Suprapubic skin (tissue), 4 donors: Measurements from ENCODE around the gene LGR4. TPM values are rescaled to one million over a fixed set of nuclear protein-coding genes. Genes with fewer than 3 reads are reported as not detected.
A peak's percentile ranks its signal among the peaks of the same experiment; 100 is the strongest.

Experiments
- DNase-seq, 2 donors: peaks; one replicate each; pipeline ENCODE4 v3.0.0-alpha.2; 2019; ENCODE audit warnings: low spot score in 2 of 2
- H3K27ac ChIP-seq: fragments of 200-600 bp; sonication (generic); one replicate; pipeline ENCODE4 v1.5.1; 2019
- H3K27me3 ChIP-seq: fragments of 200-600 bp; sonication (generic); one replicate; pipeline ENCODE4 v1.5.1; 2019
- H3K36me3 ChIP-seq: fragments of 200-600 bp; sonication (generic); one replicate; pipeline ENCODE4 v1.5.1; 2019
- H3K4me1 ChIP-seq: fragments of 200-600 bp; sonication (generic); one replicate; pipeline ENCODE4 v1.5.1; 2019
- H3K4me3 ChIP-seq: fragments of 200-600 bp; sonication (generic); one replicate; pipeline ENCODE4 v1.5.1; 2019; ENCODE audit warnings: mild to moderate bottlenecking
- H3K9me3 ChIP-seq: fragments of 200-600 bp; sonication (generic); one replicate; pipeline ENCODE4 v1.5.1; 2019
- EP300 ChIP-seq: sonication (generic); formaldehyde crosslinking; IDR thresholded peaks from one replicate; pipeline ENCODE4 v1.6.1; 2017; ENCODE audit warnings: antibody characterized with exemption
- POLR2A ChIP-seq, 2 donors: fragments of 450-650 bp; IDR thresholded peaks; one replicate each; pipeline ENCODE4 v1.6.1; 2017; ENCODE audit warnings: antibody characterized with exemption in 2 of 2, mild to moderate bottlenecking in 2 of 2, moderate library complexity in 2 of 2
- POLR2AphosphoS5 ChIP-seq, 3 donors: sonication (generic); formaldehyde crosslinking; IDR thresholded peaks; one replicate each; pipeline ENCODE4 v1.6.1; 2017; ENCODE audit warnings: antibody characterized with exemption in 3 of 3
- WGBS: methylation state at CpG from one replicate; pipeline ENCODE4 v1.1.5; 2018; 5-methylcytosine and 5-hydroxymethylcytosine counted together
- total RNA-seq, 4 donors: library from RNA; depleted of rRNA; stranded (reverse); fragments of >200 nt; gene quantifications; one replicate each; pipeline ENCODE4 v1.1.0, GENCODE V29; 2016
- TF ChIP-seq, protein P1 (sequence below), 2 donors: fragments of 200-600 bp in 1 of 2; fragments of 450-650 bp in 1 of 2; sonication (generic) in 1 of 2; IDR thresholded peaks; one replicate each; pipeline ENCODE4 v1.5.1; 2016 to 2019; ENCODE audit warnings: antibody characterized with exemption in 2 of 2, mild to moderate bottlenecking in 1 of 2, moderate library complexity in 1 of 2

The LGR4 gene
- total RNA-seq, 4 donors from 2014 or later: 54.7 to 143 (median 66.4) TPM

DNA sequence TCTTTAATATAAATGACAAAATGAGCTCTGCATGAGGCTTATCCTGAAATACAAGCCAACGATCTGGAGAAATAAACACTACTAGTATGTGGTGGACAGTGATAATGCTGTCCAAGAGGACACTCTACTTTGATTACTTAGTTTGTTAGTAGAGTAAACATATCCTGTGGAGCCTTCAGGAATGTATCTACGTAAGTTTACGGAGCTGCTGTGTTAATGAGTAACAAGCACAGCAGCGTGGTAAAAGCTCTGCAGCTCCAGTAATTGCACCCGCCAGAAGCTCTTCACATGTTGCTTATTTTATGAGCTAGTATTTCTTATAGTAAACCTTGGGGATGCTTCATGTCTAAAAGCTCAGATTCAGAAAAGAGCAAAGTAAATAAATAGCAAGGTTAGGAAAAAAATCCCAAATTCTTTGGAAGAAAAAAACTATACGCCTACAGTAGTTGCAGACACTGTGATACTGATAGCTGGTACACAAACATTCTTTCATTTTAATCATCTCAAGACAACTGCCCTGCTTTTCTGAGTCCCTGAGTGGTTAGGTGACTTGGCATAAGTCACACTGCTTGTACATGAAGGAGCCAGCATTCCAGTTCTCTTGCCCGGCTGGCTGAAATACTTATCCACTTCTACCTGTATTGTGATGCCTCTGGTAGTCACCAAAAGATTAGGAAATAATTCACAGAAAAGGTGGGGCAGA lies 76.9 kb downstream of the LGR4 start:
- H3K27ac ChIP-seq: peak overlapping the region; percentile 78
- WGBS: 59% methylated on average over 7 of the region's 7 CpGs
- TF ChIP-seq POLR2A (IDR thresholded peaks at IDR 0.05): no peak
- TF ChIP-seq, protein P1, sequence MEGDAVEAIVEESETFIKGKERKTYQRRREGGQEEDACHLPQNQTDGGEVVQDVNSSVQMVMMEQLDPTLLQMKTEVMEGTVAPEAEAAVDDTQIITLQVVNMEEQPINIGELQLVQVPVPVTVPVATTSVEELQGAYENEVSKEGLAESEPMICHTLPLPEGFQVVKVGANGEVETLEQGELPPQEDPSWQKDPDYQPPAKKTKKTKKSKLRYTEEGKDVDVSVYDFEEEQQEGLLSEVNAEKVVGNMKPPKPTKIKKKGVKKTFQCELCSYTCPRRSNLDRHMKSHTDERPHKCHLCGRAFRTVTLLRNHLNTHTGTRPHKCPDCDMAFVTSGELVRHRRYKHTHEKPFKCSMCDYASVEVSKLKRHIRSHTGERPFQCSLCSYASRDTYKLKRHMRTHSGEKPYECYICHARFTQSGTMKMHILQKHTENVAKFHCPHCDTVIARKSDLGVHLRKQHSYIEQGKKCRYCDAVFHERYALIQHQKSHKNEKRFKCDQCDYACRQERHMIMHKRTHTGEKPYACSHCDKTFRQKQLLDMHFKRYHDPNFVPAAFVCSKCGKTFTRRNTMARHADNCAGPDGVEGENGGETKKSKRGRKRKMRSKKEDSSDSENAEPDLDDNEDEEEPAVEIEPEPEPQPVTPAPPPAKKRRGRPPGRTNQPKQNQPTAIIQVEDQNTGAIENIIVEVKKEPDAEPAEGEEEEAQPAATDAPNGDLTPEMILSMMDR (IDR thresholded peaks at IDR 0.05): no peak
- TF ChIP-seq POLR2AphosphoS5 (IDR thresholded peaks at IDR 0.05): no peak
- no peak for TF ChIP-seq EP300
- no peaks in the 10 kb centered on the region for H3K27me3 ChIP-seq
- no peak for DNase-seq
- peaks cover 74% of the 10 kb centered on the region for H3K4me1 ChIP-seq
- no peak overlapping the region for H3K4me3 ChIP-seq
- H3K9me3 ChIP-seq: no peaks in the 10 kb centered on the region
- no peaks in the 10 kb centered on the region for H3K36me3 ChIP-seq

DNA sequence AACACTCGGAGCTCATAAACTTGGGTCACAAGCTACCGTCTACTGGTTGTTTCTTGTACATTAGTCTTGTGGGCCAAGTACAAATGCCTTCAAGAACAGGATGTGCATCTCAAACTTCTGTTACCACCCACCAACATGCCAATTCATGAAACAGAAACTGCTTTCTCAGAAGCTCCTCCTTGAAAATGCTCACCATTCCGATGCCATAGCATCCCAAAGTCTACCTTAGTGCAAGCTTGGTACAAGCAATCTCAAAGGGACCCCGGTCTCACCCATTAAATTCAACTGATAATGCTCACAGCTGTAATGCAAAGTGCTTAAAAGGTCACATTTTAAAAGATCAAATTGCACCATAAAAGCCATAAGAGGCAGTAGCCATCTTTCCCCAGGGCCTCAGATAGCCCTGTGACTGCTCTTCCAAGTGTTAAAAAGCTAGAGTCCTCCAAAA lies 77.8 kb downstream of the LGR4 start:
- H3K9me3 ChIP-seq: no peaks in the 10 kb centered on the region
- H3K4me1 ChIP-seq: peaks cover 79% of the 10 kb centered on the region
- DNase-seq: no peak
- 39% methylated on average over 4 of the region's 4 CpGs for WGBS
- H3K27me3 ChIP-seq: no peaks in the 10 kb centered on the region
- TF ChIP-seq POLR2A (IDR thresholded peaks at IDR 0.05) (no peak), POLR2AphosphoS5 (IDR thresholded peaks at IDR 0.05) (no peak), EP300 (no peak)
- TF ChIP-seq, protein P1 (IDR thresholded peaks at IDR 0.05): no peak
- no peak overlapping the region for H3K4me3 ChIP-seq
- H3K27ac ChIP-seq: peak overlapping the region; percentile 78
- H3K36me3 ChIP-seq: no peaks in the 10 kb centered on the region

DNA sequence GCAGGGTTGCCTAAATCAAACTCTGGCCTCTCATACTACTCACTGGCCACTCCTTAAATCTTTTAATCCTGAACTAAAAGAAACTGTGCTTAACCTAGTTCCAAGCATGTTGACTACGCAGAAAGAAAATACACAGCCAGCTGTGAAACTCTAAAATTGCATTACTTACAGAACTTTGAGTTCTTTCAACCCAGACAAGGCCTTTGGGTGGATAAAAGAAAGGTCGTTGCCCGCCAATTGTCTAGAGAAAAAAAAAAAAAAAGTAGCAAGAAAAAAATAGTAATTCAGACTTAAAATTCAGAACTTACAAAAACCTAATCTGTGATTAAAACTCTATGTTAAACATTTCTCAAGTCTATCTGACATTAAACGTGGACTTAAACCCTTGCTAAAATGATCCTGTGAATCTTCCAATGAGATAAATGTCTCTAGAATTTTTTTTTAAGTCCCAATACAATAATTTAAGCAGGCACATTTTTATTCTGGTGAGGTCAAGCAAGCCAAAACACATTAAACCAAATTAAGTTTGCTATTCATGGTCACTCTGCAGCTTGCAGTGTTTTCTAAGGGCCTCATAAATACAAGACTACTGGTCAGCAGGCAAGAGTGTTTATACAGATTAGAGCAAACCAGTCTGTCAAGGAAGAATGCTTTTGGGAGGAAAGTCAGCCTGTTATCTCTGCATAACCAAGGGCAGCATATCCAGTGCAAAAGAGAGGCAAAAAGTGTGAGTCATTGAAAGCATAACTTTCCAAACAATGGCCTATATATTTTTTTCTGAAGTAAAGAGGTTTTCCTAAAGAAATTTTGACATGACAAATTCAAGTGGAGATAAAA lies 80.1 kb downstream of the LGR4 start:
- Histone ChIP-seq H3K27me3 (no peaks in the 10 kb centered on the region), H3K27ac (peak overlapping the region; percentile 69), H3K4me1 (peaks cover 66% of the 10 kb centered on the region)

DNA sequence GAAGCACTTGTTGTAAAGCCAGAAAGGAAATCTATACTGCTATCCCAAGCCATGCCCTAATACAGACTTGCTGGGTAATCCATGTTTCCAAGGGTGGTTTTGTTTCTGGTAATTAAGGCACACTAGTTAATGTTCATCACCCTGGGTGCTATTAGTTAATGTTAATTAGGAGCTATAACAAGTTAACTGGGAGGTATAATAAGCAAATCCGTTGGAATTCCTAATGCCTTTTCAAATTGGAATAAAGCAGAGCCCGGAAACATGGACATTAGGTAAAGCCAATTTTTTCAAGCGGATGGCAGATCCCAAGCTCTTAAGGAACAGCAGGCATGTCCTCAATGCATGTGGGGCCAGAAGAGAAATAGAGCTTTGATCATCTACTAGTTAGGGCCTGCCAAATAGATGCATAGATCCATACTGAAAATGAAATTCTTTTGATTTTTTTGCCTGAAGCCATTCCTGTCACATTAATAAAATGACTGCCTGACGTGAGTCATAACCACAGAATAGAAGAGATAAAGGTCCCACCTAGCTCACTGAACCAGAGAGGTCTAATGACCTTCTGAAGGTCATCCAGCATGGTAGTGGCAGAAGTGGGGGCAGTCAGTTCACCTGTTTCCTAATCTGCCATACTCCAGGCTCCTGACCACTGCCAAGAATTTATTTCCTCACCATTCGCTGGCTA lies 81.1 kb downstream of the LGR4 start:
- peaks cover 62% of the 10 kb centered on the region for H3K4me1 ChIP-seq
- WGBS: 63% methylated on average over 5 of the region's 5 CpGs

More for the DNA sequence above, 80.1 kb downstream of the LGR4 start:
- Histone ChIP-seq H3K9me3 (no peaks in the 10 kb centered on the region), H3K36me3 (no peaks in the 10 kb centered on the region), H3K4me3 (no peak overlapping the region)
- TF ChIP-seq POLR2AphosphoS5 (IDR thresholded peaks at IDR 0.05): no peak
- TF ChIP-seq POLR2A (IDR thresholded peaks at IDR 0.05): no peak
- no peak for TF ChIP-seq EP300
- TF ChIP-seq, protein P1 (IDR thresholded peaks at IDR 0.05): no peak
- no peak for DNase-seq
- WGBS: 75% methylated on average over 4 of the region's 4 CpGs

More for the DNA sequence above, 81.1 kb downstream of the LGR4 start:
- no peaks in the 10 kb centered on the region for H3K9me3 ChIP-seq
- TF ChIP-seq POLR2A (IDR thresholded peaks at IDR 0.05) (no peak), EP300 (no peak), POLR2AphosphoS5 (IDR thresholded peaks at IDR 0.05) (no peak)
- TF ChIP-seq, protein P1 (IDR thresholded peaks at IDR 0.05): no peak
- no peaks in the 10 kb centered on the region for H3K36me3 ChIP-seq
- peak overlapping the region; percentile 69 for H3K27ac ChIP-seq
- H3K4me3 ChIP-seq: no peak overlapping the region
- H3K27me3 ChIP-seq: no peaks in the 10 kb centered on the region
- DNase-seq: no peak
